ENCODE results near the gene CTNNAL1.
A peak's percentile ranks its signal among the peaks of the same experiment; 100 is the strongest.
"Not testable (repeated sequence)": the region's sequence is repeated elsewhere in the genome, so short reads cannot be mapped to it uniquely, and the experiment has no call there.

The CTNNAL1 gene

DNA sequence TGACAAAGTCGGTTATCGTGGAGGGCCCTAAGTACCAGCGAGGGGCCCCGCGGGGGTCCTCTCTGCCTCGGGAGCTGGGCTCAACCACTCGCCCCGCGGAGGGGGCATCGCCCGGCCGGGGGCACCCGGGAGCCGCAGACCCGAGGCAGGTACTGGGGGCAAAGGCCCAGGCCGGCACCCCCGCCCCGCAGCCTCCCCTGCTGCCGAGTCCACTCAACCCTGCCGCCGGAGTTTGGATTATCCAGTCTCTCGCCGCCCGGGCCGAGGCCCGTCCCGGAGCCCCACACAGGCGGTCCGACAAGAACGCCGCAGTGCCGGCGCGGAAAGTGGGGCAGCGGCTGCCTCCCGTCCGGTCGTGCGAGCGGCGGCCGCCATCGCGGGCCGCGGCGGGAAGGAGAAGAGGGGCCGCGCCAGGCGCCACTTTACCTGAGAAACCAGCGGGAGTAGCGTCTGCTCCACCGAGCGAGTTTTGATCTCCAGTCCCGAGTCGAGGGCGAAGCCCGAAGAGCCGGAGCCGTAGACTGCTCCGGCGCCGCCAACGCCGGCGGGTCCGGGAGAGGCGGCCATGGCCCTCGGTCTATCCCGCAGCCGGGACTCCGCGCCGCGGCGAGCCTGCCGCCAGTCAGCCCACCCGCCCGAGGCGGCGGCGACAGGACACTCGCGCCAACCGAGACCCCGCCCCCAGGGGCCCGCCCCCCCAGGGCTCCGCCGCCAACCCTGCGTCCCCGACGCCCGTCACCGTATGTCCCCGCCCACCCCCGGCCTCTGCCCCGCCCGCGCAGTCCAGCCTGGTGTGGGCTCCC, at the start of gene CTNNAL1:
CTNNAL1 (minus strand) TSS at position 624 of the 803 bp plus-strand sequence; CDS start at position 567, 57 bp downstream.
- no peak for DNase-seq (ENCODE audit: low read depth)
- TF ChIP-seq, protein P1, sequence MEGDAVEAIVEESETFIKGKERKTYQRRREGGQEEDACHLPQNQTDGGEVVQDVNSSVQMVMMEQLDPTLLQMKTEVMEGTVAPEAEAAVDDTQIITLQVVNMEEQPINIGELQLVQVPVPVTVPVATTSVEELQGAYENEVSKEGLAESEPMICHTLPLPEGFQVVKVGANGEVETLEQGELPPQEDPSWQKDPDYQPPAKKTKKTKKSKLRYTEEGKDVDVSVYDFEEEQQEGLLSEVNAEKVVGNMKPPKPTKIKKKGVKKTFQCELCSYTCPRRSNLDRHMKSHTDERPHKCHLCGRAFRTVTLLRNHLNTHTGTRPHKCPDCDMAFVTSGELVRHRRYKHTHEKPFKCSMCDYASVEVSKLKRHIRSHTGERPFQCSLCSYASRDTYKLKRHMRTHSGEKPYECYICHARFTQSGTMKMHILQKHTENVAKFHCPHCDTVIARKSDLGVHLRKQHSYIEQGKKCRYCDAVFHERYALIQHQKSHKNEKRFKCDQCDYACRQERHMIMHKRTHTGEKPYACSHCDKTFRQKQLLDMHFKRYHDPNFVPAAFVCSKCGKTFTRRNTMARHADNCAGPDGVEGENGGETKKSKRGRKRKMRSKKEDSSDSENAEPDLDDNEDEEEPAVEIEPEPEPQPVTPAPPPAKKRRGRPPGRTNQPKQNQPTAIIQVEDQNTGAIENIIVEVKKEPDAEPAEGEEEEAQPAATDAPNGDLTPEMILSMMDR (IDR thresholded peaks at IDR 0.05; ENCODE audit: control insufficient read depth, extremely low read depth, insufficient read depth), result no peak

GRCh38 chr9:109062543-109062942, 49.2 kb upstream of the CTNNAL1 start:
- H3K4me3 ChIP-seq (ENCODE audit: low read depth, low read length), result no peak overlapping the region
- DNase-seq (ENCODE audit: low read depth), result peak; percentile 14
- TF ChIP-seq, protein P1 (IDR thresholded peaks at IDR 0.05; ENCODE audit: control insufficient read depth, extremely low read depth, insufficient read depth), result no peak

More for the DNA sequence above, at the start of gene CTNNAL1:
- H3K4me3 ChIP-seq (ENCODE audit: low read depth, low read length), result peak within 1 kb of the TSS; percentile 74

GRCh38 chr9:109060191-109060590, 46.9 kb upstream of the CTNNAL1 start:
- no peak overlapping the region for H3K4me3 ChIP-seq (ENCODE audit: low read depth, low read length)
- TF ChIP-seq, protein P1 (IDR thresholded peaks at IDR 0.05; ENCODE audit: control insufficient read depth, extremely low read depth, insufficient read depth), result no peak
- DNase-seq (ENCODE audit: low read depth), result peak; percentile 96

DNA sequence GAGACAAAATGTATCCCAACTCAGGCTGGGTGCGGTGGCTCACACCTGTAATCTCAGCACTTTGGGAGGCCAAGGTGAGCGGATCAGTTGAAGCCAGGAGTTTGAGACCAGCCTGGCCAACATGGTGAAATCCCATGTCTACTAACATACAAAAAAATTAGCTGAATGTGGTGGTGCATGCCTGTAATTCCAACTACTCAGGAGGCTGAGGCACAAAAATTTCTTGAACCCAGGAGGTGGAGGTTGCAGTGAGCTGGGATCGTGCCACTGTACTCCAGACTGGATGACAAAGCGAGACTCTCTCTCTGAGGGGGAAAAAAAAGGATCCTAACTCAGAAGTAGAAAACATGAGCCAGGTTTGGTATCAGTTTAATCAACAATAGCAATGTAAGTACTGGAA, 39.8 kb upstream of the CTNNAL1 start:
- DNase-seq (ENCODE audit: low read depth); H3K4me3 ChIP-seq (ENCODE audit: low read depth, low read length): not testable (repeated sequence)

- H3K4me3 ChIP-seq (ENCODE audit: low read depth, low read length), result no peak overlapping the region
- DNase-seq (ENCODE audit: low read depth), result no peak
- TF ChIP-seq, protein P1 (IDR thresholded peaks at IDR 0.05; ENCODE audit: control insufficient read depth, extremely low read depth, insufficient read depth), result no peak
These were observed 39.1 kb upstream of the CTNNAL1 start for GRCh38 chr9:109052416-109052815.

- no peak overlapping the region for H3K4me3 ChIP-seq (ENCODE audit: low read depth, low read length)
- TF ChIP-seq, protein P1 (IDR thresholded peaks at IDR 0.05; ENCODE audit: control insufficient read depth, extremely low read depth, insufficient read depth), result no peak
- DNase-seq (ENCODE audit: low read depth), result no peak
These were observed 38.4 kb upstream of the CTNNAL1 start for GRCh38 chr9:109051733-109052132.

GRCh38 chr9:109050444-109050843, 37.1 kb upstream of the CTNNAL1 start:
- TF ChIP-seq, protein P1 (IDR thresholded peaks at IDR 0.05; ENCODE audit: control insufficient read depth, extremely low read depth, insufficient read depth), result no peak
- no peak overlapping the region for H3K4me3 ChIP-seq (ENCODE audit: low read depth, low read length)
- no peak for DNase-seq (ENCODE audit: low read depth)
